ENCODE data around the gene CHST9.
A peak's percentile ranks its signal among the peaks of the same experiment; 100 is the strongest.
"Not testable (repeated sequence)": the region's sequence is repeated elsewhere in the genome, so short reads cannot be mapped to it uniquely, and the experiment has no call there.

Gene CHST9

DNA sequence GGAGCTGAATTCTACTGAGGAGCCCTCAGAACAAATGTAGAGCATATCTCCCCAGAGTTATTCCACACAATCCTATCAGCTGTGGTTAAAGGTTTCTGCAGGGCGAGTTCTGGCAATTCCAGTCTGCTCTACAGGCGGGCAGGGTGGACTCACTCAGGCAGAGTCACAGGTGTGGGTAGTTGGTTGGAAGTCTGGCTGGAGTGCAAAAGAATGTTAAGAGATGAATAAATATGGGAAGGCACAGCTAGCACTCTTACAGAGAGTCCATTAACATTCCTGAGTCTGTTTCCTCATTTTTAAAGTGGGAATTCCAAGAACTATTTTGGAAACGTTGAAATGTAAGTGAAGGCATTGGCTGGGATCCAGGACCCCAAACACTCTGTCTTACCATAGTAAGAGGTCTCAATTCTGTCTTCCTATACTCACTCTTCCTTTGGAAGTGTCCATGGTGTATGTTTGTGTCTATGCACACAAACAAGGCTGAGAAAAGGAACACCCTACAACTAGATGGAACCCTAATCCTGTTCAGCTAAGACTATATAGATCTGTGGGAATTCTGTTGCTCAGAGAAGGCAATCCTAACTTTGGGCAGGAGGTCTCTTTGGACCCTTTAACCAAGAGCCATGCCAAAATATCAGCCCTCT lies 256.3 kb downstream of the CHST9 start:
- no peak for DNase-seq (ENCODE audit: low spot score)

DNA sequence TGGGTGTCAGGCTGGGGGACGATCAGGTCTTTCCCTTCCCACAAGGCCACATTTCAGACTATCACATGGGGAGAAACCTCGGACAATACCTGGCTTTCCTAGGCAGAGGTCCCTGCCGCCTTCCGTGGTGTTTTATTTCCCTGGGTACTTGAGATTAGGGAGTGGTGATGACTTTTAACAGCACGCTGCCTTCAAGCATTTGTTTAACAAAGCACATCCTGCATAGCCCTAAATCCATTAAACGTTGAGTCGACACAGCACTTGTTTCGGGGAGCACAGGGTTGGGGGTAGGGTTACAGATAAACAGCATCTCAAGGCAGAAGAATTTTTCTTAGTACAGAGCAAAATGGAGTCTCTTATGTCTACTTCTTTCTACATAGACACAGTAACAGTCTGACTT lies 257.3 kb downstream of the CHST9 start:
- DNase-seq (ENCODE audit: low spot score) = not testable (repeated sequence)

DNA sequence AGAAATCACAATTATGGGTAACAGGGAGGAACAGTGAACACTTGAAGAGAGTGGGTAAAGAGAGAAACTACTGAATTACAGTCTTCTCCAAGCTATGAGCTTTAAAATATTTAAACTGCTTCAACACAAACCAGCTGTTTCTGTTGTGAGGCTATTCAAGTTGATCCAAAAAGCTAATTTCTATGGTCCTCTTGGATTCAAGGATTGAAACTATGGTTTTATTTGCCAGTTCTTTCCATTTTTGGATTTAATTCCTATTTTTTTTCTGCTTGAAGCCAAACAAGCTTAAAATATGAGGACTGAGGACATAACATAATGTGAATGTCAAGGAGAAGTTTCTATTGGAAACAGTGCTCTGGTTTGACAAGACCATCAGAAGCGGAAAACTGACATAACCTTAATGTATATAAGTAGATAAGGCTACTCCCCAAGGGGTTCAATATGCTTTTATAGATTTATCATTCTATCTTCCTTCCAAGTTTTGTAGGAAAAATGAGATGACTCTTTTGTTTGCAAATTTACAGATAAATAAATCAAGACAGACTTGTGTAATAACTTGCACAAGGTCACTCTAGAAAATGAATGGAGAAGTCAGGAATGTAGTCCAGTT lies 258.9 kb downstream of the CHST9 start:
- no peak for DNase-seq (ENCODE audit: low spot score)

DNA sequence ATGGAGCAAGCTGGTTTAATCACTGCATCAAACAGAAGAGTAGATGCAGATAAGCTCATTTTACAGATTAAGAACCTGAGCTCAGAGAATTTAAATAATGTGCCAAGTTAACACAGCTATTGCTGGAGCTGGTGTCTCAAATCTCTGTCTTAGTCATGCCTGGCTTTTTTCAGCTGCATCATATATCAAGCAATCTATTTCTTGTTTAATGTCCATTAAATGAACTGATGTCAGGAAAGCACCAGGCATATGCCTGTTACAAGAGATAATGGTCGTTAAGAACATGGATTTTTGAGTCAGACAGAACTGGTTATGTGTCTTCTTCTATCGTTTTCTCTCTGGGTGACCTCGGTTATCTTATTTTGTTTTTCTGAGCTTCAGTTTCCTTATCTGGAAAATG lies 259.8 kb downstream of the CHST9 start:
- no peak for DNase-seq (ENCODE audit: low spot score)

DNA sequence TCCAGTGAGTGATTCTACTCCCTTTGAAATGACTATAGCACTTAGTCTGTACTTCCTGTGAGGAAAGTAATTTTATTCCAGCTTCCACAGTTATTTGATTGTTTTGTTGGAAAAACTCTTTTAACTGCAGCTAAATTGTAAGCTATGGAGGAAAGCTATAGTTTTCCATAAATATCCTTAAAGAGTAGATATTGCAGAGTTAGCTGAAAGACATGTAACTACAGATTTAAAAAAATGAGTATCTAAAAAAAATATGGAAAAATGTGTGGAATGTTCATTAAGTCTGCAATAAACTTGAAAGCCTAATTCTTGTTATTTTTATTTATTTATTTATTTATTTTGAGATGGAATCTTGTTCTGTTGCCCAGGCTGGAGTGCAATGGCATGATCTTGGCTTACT lies 262.8 kb downstream of the CHST9 start:
- DNase-seq (ENCODE audit: low spot score) = no peak

DNA sequence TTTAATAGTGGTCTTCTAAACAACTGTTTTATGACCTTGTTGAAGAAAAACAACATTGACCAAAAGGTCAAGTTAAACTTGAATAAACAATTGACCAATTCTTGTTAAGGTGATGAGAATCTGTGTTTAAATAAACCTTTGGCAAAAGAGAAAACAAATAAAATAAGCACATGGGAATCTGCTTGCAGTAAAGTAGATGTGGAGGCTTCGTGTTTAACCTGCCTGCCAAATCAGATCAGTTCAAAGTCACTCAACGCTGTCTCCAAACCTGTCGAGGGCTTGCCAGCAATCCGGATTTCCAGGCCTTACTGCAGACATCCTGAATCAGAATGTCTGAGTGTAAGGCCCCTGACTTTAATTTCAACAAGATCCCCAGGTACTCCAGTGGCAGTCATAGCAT lies 264.5 kb downstream of the CHST9 start:
- no peak for DNase-seq (ENCODE audit: low spot score)

DNA sequence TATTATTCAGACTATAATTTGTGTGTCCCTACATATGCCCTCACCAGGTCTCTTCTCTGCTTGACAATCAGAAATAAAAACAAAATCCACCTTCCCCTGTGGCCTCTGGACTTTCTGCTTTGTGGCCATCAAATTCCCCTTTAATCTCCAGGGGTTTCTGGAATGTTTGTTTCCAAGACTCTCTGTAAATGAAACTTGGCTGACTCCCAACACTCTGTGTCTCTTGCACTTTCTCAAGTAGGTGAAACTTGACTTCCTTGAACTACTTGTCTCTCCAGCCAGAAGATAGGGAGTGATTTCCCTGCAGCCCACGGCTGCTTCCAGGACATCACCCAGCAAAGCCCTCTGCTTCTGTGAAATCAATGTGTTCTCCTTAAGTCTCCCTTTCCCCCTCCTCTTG lies 265.5 kb downstream of the CHST9 start:
- no peak for DNase-seq (ENCODE audit: low spot score)

DNA sequence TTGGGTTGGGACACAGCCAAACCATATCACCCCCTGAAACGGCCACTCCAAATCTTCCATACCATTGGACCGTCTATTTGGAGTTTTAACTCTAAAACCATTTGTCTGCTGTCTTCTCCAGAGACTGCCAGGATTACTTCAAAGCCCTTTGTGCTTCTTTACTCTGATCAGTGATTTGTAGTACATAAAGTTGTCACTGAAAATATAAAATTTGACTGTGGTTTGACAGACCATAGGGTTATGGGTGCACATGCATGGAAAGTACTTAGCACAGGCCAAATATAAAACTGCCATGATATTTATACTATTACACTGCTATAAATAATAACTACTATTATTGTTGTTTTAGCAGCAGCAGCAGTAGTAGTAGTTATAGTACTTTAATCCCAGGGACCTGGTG lies 265.9 kb downstream of the CHST9 start:
- DNase-seq (ENCODE audit: low spot score) = no peak

DNA sequence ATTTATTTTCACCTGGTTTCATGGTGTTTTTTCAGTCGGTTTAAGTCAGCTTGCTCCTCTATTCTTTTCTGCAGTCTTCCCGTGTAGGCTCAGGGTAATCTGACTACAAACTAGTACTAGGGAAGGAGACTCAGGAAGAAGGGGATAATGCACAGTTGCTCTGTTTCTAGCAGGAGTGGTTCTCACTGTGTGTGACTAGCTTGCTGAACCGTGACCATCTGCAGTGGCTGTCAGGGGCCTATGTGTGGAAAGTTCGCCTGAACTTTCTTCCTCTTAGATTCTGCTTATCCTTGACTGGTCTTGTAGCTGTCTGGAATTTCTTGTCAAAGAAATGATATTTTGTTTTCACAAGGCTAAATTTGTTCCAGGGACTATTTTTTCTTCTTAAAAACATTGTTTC lies 273.3 kb downstream of the CHST9 start:
- no peak for DNase-seq (ENCODE audit: low spot score)

DNA sequence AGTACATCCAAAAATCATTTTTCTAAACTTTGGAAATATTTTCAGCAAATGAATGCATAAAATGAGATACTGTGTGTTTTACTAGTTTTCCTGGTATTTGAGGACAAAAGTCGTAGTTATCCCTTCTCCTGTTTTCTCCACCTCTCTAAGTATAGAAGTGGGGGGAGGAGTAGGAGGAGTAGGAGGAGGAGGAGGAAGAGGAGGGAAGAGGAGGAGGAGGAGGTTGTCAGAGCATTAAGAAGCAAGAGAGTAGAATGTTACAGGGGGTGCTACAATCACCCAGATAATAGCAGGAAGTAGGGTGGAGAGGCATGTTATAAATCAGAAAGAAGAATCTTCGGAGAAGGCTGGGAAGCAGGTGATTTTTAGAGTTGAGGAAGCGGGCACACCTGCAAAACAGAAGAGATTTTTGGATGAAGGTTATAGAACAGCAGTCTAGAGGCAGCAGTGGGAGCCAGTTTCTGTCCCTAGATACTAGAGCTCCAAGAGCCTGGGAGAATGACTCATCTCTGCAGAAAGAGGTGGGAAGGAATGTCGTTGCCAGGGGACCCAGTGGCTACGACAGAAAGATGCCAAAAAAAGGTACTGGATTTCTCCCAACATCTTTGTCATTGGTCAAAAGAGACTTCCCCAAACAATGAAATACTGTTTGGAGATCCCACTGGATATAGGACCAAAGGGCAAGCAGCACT lies 275.4 kb downstream of the CHST9 start:
- no peak for DNase-seq (ENCODE audit: low spot score)

DNA sequence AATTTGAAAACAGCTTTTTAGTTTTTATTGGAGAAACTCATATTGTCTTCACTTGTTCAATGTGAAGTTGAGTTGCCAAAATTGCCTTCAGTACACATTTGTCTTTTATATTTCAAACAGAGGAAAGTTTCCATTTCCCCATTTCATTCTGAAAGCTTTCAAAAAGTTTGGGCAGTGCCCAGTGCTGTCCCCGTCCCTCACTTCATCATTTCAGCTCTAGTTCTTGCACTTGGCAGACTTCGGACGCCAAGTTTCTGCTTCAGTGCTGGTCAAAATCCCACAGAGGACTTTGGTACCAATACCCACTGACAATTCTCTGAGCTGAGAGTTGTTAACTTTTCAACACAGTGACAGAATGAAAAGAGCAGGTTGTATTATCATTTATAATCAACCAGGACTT lies 276.2 kb downstream of the CHST9 start:
- no peak for DNase-seq (ENCODE audit: low spot score)

DNA sequence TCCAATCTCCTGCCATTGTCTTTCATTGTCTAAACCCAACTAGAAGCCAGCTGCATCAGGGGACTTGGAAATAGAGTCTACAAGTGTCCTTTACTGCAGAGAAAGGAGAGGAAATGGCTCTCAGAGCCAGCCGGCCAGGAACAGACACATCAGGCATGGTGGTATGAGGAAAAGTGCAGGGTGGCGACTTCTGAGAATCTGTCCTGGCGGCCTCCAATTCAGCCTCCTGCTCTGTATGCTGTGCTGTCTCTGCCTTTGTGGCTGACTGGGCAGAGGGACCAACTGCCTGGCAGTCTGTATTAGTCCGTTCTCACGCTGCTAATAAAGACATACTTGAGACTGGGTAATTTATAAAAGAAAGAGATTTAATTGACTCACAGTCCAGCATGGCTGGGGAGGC lies 282.8 kb downstream of the CHST9 start:
- no peak for DNase-seq (ENCODE audit: low spot score)

DNA sequence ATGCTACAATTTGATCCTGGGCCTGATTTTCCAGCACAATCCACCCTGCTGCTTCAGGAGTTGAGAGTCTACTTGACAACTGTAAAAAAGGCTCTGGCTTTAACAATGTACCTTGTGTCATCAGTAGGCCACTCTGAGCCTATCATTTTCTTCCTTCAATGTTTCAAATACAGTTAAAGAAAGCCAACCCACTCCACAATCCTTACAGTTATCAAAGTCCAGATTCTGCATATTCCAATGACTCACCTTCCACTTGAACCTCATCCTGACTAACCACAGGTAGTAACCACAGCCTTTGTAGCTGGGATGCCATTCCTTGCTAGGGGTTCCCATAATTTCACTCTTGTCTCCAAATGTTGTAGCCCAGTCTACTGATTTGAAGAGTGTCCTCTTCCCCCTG lies 284.1 kb downstream of the CHST9 start:
- DNase-seq (ENCODE audit: low spot score) = no peak

DNA sequence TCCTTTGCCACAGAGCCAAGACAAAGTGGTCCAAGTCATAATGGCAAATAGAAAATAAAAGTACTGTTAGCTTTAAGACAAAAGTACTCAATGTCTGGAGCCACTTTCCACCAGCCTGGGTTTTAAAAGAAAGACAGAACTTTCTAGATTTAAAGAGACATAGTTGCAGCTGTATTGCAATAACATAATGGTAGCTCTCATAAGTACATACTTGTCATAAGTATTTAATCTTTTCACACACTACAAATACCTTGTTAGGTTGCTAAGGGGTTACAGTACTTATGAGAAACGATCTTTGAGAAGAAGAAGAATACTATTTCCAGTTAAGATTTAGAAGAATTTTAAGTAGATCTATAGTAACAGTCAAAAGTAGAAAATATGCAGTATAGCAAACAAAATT lies 290.7 kb downstream of the CHST9 start:
- DNase-seq (ENCODE audit: low spot score) = no peak

DNA sequence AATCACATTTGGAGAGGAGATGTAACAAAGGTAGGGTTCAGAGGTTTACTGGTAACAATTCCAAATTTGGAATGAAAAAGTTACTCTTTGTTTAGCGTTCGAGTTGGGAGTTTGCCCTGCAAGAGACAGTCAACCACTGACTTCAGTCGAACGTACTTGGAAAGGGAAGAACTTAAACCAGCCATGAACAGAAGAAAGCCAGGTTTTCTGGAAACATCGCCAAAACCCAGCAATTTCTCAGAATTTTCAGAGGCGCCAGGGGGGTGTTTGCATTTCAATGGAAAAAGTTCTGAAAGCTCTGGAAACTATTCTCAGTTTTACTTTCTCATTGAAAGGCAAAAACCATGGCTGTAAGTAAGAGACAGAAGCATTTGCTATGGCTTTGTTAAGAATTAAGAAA lies 291.1 kb downstream of the CHST9 start:
- DNase-seq (ENCODE audit: low spot score) = no peak

DNA sequence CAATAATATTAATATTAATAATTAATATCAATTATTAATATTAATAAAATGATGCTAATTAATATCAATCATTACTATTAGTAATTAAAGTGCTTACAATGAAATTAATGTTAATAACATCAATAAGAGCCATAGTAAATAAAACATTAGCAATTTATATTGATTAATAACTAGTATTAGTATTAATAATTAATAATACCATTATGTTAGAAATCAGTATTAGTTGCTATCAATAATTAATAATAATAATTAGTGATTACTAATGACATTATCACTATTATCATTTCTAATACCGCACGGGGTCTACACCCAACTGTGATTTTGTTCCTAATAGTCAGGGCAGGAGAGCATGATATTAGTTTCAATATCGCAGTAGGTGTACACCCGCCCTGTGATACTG lies 296.8 kb downstream of the CHST9 start:
- DNase-seq (ENCODE audit: low spot score) = no peak

DNA sequence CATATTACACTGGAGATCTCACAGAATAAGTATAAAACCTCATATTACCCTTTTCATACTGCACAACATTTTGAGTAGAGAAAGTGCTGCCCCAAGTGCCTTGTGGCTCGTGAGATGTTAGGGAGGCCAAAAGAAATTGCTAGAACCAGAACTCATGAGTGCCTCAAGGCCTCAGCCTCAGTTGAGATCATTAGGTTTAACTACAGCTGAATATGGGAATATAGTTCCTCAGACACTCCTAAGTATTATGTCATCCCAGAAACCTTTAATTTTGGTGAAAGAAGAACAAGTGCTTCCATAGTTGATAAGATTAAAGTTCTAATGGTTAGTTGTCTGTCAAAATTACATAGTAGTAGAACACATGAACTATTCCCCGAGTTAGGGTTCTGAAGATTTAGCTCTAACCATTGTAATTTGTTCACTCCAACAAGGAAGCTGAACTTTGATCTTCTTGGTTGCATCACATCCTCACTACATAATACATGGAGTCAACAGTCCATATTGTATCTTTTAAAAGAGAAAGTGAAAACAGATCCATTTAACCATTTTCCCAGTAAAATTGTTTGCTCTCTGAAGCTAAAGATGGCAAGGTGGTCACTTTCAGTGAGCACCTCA lies 310.0 kb downstream of the CHST9 start:
- DNase-seq (ENCODE audit: low spot score) = peak; percentile 22

DNA sequence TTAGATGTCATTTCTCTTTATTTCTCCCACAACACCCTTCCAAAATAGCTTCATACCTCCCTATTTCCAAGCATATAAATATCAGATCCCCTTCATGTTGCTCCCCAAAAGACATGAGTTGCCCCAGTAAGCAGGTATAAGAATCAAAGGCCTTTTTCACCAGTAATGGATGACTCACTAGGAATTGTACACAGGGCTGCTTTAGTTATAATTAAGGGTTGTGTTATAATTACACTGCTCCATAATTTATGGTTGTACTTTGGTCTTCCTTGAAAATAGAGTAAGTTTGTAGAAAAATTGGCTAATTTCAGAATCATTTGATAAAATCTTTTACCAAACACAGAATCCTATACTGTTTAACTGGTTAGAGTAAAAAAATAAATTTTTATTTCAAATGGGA lies 310.8 kb downstream of the CHST9 start:
- DNase-seq (ENCODE audit: low spot score) = no peak

DNA sequence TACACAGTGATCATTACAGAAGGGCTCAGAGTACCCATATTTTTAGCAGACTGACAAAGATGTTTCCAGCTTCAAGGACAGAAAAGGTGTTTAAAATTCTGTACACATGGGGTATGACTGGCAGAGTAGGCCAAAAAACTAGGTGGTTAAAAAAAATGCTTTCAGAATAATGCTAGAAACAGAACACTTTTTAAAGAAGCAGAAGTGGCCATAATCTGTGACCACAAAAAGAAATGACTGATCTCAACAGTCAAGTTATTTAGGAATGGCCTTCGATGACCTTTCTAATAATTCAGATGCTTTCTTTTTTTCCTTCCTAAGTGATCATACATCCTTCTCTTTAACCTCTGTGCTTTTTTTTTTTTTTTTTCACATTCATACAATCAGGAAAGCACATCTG lies 315.5 kb downstream of the CHST9 start:
- DNase-seq (ENCODE audit: low spot score) = no peak

DNA sequence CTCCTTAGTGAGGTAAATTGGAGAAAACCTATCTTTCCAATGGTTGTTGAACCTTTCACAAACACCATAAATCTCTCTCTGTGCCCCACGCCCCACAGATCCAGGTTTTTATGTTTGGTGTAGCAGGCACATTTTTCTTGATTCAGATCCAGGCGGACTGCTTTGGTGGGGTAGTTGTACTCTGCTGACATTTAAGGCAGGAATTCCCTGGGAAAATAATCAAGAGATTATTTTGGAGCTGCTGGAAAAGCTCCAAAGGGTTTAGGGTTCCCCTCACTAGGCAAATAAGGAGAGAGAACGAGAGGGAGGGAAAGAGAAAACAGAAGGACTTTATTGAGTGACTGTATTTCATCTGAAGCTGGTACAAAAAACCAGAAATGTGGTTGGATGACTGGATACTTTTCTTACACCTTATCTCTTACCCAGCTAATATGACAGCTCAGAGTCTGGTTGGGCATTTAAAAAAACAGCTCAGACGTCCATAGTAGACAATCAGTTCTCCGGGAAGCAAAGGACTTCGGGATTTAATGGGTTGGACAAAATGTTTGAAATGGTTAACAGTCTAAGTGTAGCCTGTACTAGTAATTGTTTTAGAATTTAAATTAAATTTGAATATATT lies 316.0 kb downstream of the CHST9 start:
- DNase-seq (ENCODE audit: low spot score) = no peak

DNA sequence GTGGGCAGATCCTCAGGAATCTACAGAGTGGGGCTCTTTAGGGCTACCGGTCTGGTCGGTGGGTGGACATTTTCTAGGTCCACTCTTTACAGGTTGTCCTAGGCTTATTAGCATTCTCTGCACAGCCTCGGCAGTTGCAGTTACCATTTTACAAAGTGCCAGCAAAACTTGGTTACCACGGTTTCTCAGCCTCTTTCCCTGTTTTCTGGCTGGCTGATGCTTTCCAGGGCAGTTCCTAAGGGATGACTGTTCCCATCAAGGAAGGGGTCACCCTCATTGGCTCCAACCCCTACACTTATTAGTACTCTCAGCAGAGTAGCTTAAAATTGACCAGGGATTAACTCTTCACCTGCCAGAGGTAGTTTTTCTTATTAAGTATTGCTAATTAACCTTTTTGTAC lies 317.6 kb downstream of the CHST9 start:
- DNase-seq (ENCODE audit: low spot score) = no peak

DNA sequence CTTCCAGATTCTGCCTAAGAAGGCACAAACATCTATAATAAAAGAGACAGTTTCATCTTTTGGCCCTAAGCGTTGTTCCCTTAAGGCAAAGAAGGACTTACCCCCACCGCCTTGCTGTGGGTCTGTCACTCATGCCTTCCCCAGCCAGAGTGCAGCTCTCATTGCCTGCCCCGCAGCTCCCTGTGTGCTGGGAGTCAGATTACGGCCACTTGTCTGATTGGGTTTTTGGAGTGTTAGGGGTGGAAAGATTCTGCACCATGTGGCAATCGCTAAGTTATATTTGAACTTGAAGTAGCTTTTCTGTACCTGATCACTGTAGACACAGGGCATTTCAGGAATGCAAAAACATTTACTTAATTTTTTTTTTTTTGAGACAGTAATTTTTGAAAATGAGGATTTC lies 319.6 kb downstream of the CHST9 start, which contains the start of gene AQP4:
Gene AQP4, minus strand, starts transcription at position 151 of the 400 bp plus-strand sequence. Its CDS starts 18 bp downstream, at position 133.
- no peak for DNase-seq (ENCODE audit: low spot score)

DNA sequence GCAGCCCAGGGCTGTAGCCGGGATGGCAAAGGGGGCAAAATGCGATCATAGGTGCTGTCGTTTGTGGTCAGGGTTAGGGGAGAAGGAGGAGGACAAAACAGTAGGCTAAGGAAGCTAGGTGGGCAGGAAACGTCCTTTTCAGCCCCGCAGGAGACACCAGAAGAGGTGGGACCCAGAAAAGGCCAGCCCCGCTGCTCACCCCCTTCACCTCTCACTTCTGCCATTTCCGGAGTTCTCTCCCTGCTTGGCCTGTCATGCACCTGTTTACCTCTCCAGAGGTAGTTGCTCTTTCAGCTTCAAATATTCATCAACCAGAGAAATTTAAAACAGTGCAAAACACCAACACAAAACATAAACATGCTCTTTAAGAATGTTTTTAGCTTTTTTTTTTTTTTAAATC lies 320.4 kb downstream of the CHST9 start:
- no peak for DNase-seq (ENCODE audit: low spot score)

All from HuH-7 (cell line).